SKM-1 (cell line): ENCODE results near the gene CLRN1.
A peak's percentile ranks its signal among the peaks of the same experiment; 100 is the strongest.
"Not testable (repeated sequence)": the region's sequence is repeated elsewhere in the genome, so short reads cannot be mapped to it uniquely, and the experiment has no call there.

Experiments used
- DNase-seq: peaks from one replicate; lab custom pipeline; 2025; ENCODE audit not compliant: unreplicated experiment; lab: John Stamatoyannopoulos, UW

Gene CLRN1

GRCh38 chr3:150972366-150973071 is at the start of gene CLRN1:
CLRN1 (minus strand) TSS chr3:150972727; CDS start chr3:150972708, 19 bp downstream.
- DNase-seq, result no peak

- no peak for DNase-seq
Observed at GRCh38 chr3:151016478-151016795, 43.9 kb upstream of the CLRN1 start.

- DNase-seq, result peak; percentile 15
Observed at GRCh38 chr3:151015767-151016477, 43.4 kb upstream of the CLRN1 start.

- no peak for DNase-seq
Observed at GRCh38 chr3:151015181-151015580, 42.7 kb upstream of the CLRN1 start.

GRCh38 chr3:151014501-151015018 is 42.0 kb upstream of the CLRN1 start:
- DNase-seq, result no peak

GRCh38 chr3:151012753-151013152 is 40.2 kb upstream of the CLRN1 start:
- no peak for DNase-seq

GRCh38 chr3:151011427-151011826 is 38.9 kb upstream of the CLRN1 start:
- no peak for DNase-seq

- DNase-seq, result no peak
Observed at GRCh38 chr3:151009981-151010380, 37.5 kb upstream of the CLRN1 start.

GRCh38 chr3:151009430-151009829 is 36.9 kb upstream of the CLRN1 start:
- no peak for DNase-seq

- no peak for DNase-seq
Observed at GRCh38 chr3:151008699-151009098, 36.2 kb upstream of the CLRN1 start.

- no peak for DNase-seq
Observed at GRCh38 chr3:151003768-151004134, 31.2 kb upstream of the CLRN1 start.

- no peak for DNase-seq
Observed at GRCh38 chr3:151003029-151003767, 30.7 kb upstream of the CLRN1 start.

GRCh38 chr3:151002003-151002981 is 29.8 kb upstream of the CLRN1 start:
- no peak for DNase-seq

- no peak for DNase-seq
Observed at GRCh38 chr3:150998996-150999395, 26.5 kb upstream of the CLRN1 start.

- DNase-seq, result no peak
Observed at GRCh38 chr3:150996731-150997130, 24.2 kb upstream of the CLRN1 start.

- no peak for DNase-seq
Observed at GRCh38 chr3:150995510-150995909, 23.0 kb upstream of the CLRN1 start.

- no peak for DNase-seq
Observed at GRCh38 chr3:150989208-150989607, 16.7 kb upstream of the CLRN1 start.

GRCh38 chr3:150988395-150988794 is 15.9 kb upstream of the CLRN1 start:
- not testable (repeated sequence) for DNase-seq

- peak; percentile 4 for DNase-seq
Observed at GRCh38 chr3:150985711-150986110, 13.2 kb upstream of the CLRN1 start.

- DNase-seq, result no peak
Observed at GRCh38 chr3:150984066-150984465, 11.5 kb upstream of the CLRN1 start.
